ENCODE measurements around the gene EPB41L5.
"Not testable (repeated sequence)": the region's sequence is repeated elsewhere in the genome, so short reads cannot be mapped to it uniquely, and the experiment has no call there.

The EPB41L5 gene

GRCh38 chr2:120029672-120030640 is 17.1 kb downstream of the EPB41L5 start:
- DNase-seq = no peak

GRCh38 chr2:120032297-120032696 is 19.4 kb downstream of the EPB41L5 start:
- DNase-seq = no peak

DNA sequence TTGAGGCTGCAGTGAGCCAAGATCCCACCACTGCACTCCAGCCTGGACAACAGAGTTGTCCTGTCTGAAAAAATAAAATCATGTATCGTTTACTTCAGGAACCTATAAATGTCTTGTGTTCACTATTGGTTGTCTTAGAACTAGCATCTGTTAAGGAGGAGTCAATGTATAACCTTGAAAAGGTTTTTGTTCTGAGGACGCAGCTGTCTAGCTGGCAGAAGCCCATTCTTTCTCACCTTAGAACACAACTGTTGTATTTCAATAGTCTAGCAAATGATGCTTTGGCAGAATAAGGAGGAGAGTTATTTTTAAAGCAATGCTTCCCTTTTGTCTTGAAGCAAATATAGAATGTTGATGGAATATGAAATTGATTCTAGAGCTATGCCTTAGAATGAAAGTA is 21.1 kb downstream of the EPB41L5 start:
- DNase-seq = no peak

GRCh38 chr2:120034621-120035020 is 21.7 kb downstream of the EPB41L5 start:
- no peak for DNase-seq

DNA sequence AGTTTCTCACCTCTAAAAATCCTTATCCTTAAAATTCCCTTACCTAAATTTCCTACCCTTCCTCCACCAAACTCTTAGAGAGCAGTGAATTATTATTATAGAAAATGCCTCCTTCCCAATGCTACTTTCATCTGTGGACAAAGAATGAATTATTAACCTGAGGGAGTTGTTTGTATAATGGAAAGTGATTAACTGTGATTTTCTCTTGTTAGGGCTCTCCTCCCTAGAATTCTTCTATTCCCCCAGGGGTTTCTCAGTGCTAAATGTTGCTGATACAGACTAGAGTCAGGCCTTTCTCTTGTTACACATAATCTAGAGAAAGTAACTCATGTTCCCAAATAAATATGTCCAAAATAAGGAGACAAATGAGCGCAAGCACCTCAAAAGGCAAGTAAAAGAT is 23.3 kb downstream of the EPB41L5 start:
- DNase-seq = no peak

GRCh38 chr2:120037995-120038541 is 25.2 kb downstream of the EPB41L5 start:
- no peak for DNase-seq

GRCh38 chr2:120042359-120042758 is 29.5 kb downstream of the EPB41L5 start:
- DNase-seq = no peak

- no peak for DNase-seq
Observed at GRCh38 chr2:120044336-120044735, 31.5 kb downstream of the EPB41L5 start.

DNA sequence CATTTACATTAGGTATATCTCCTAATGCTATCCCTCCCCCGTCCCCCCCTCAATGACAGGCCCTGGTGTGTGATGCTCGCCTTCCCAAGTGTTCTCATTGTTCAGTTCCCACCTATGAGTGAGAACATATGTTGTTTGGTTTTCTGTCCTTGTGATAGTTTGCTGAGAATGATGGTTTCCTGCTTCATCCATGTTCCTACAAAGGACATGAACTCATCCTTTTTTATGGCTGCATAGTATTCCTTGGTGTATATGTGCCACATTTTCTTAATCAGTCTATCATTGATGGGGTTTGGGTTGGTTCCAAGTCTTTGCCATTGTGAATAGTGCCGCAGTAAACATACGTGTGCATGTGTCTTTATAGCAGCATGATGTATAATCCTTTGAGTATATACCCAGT is 32.9 kb downstream of the EPB41L5 start:
- DNase-seq = not testable (repeated sequence)

DNA sequence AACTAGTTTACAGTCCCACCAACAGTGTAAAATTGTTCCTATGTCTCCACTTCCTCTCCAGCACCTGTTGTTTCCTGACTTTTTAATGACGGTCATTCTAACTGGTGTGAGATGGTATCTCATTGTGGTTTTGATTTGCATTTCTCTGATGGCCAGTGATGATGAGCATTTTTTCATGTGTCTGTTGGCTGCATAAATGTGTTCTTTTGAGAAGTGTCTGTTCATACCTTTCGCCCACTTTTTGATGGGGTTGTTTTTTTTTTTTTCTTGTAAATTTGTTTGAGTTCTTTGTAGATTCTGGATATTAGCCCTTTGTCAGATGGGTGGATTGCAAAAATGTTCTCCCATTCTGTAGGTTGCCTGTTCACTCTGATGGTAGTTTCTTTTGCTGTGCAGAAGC is 33.4 kb downstream of the EPB41L5 start:
- not testable (repeated sequence) for DNase-seq

- no peak for DNase-seq
Observed at GRCh38 chr2:120052597-120052996, 39.7 kb downstream of the EPB41L5 start.

- DNase-seq = no peak
Observed at GRCh38 chr2:120053891-120054290, 41.0 kb downstream of the EPB41L5 start.

- DNase-seq = no peak
Observed at GRCh38 chr2:120059483-120059882, 46.6 kb downstream of the EPB41L5 start.

DNA sequence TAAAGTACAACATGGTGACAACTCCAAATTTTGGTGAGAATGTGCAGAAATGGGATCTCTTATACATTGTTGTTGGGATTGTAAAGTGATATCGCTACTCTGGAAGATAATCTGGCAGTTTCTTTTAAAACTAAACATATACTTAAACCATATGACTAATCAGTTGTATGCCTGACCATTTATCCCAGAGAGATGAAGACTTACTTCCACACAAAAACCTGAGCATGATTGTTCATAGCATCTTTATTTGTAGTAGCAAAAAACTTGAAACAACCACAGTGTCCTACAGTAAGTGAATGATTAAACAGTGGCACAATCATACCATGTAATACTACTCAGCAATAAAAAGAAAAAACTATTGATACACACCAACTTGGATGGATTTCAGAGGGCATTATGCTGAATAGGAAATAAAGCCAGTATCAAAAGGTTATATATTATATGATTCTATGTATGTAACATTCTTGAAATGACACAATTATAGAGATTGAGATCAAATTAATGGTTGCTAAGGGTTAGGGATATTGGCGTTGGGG is 47.3 kb downstream of the EPB41L5 start:
- DNase-seq = no peak

- no peak for DNase-seq
Observed at GRCh38 chr2:120064664-120065063, 51.8 kb downstream of the EPB41L5 start.

DNA sequence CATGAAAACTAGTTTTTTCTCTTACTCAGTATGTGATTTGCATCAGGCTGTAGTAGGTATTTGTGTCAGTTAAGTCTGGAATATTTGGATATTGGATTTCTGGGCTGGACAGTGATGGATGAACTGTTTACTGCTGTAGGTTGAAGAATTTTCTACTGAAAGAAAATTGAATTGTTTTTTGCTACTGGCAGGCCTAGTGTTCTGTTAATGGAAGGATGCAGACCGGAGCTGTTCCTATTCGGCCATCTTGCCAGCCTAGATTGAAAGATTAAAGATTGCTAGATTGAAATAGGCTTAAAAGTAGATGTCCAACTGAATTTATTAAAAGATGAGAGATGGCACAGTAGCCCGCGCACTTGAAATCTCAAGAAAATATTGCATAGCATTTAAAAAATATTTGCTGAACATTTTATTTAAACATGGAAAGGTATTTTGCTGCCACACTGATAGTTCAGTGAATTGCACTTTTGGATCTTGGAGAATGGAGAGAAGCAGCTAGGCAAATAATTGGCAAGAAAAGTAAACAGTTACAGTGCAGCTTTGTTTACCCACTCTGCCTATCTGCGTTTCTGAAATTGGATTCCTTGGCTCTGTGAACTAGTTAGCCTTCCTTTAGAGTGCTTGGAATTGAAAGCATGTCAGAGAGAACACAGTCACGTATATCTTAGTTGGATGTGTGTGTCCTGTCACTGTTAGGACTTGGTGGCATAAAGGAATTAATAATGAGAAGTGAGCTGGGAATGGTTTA is 54.1 kb downstream of the EPB41L5 start:
- DNase-seq = no peak

GRCh38 chr2:120068040-120068658 is 55.3 kb downstream of the EPB41L5 start:
- DNase-seq = not testable (repeated sequence)

- no peak for DNase-seq
Observed at GRCh38 chr2:120075545-120075944, 62.7 kb downstream of the EPB41L5 start.

DNA sequence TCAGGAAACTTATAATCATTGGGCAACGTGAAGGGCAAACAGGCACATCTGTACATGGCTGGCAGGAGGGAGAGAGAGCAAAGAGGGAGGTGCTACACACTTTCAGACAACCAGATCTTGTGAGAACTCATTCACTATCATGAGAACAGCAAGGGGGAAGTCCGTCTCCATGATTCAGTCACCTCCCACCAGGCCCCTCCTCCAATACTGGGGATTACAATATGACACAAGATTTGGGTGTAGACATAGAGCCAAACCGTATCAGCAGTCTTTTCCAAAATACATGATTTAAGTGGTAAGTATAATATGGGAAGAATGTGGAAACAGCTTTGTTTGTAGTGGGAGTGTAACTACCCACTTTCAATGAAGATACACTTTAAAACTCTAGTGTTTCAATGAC is 65.0 kb downstream of the EPB41L5 start:
- DNase-seq = no peak

DNA sequence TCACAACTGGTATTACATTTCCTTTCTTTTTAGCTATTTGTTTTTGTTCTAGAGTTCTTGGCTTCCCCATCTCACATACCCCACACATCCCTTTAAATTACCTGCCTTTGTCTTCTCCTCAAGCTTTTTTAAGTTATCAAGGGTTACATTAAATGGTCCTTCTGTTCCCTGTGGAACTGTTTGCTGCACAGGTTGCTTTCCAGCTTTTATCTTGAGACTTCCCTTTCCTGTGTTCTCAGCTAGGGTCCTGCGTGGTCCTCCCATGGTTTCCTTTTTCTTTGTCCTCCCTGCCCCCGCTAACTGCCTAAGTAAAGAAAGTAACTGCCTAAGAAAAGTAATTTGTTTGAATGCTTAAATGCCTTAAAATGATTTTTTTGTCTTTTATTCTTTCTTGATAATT is 66.8 kb downstream of the EPB41L5 start:
- DNase-seq = no peak

DNA sequence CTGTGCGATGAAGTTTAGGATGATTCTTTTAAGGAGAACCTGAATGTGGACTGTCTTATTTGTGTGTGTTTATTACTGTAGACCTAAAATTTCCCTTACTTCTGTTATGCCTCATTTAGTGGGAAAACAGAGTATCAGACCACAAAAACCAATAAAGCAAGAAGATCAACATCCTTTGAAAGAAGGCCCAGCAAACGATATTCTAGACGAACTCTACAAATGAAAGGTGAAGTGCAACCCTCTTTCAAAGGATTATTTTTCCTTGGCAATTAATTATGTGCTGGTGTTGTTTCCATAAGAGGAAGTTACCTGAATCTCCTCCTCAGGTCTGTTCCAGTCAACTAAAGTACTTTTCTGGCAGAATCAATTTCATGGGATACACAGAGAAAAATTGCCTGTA is 78.6 kb downstream of the EPB41L5 start:
- DNase-seq = no peak

GRCh38 chr2:120094795-120095194 is 81.9 kb downstream of the EPB41L5 start:
- DNase-seq = no peak

DNA sequence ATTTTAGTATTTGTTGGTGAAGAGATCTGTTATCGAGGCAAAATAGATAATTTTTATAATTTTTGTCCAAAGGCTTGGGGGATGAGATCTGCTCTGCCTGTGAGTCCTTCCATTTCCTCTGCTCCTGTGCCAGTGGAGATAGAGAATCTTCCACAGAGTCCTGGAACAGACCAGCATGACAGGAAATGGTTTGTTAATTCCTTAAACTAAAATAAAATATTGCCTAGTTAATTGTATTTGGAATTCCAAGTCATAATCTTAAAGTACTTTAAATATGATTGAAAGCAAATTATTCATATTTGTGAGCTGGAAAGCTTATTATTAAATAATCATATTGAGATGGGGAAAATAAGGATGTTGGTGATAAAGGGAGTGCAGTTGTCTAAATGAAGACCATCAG is 87.8 kb downstream of the EPB41L5 start:
- DNase-seq = no peak

Data from NCI-H1930 (cell line).